ENCODE results near the gene ABHD18.

DNA sequence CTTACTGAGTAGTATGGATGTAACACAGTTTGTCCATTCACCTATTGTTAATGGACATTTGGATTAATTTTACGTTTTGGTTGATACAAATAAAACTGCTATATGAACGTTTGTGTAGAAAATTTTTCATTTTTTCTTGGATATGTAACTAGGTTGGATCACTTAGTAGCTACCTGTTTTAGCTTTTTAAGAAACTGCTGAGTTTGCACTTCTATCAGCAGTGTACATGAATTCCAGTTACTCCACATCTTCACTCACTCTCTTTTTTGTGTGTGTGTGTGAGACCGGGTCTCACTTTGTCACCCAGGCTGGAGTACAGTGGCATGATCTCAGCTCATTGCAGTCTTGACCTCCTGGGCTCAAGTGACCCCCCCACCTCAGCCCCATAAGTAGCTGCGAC is 111.3 kb downstream of the ABHD18 start:
- TF ChIP-seq, protein P1, sequence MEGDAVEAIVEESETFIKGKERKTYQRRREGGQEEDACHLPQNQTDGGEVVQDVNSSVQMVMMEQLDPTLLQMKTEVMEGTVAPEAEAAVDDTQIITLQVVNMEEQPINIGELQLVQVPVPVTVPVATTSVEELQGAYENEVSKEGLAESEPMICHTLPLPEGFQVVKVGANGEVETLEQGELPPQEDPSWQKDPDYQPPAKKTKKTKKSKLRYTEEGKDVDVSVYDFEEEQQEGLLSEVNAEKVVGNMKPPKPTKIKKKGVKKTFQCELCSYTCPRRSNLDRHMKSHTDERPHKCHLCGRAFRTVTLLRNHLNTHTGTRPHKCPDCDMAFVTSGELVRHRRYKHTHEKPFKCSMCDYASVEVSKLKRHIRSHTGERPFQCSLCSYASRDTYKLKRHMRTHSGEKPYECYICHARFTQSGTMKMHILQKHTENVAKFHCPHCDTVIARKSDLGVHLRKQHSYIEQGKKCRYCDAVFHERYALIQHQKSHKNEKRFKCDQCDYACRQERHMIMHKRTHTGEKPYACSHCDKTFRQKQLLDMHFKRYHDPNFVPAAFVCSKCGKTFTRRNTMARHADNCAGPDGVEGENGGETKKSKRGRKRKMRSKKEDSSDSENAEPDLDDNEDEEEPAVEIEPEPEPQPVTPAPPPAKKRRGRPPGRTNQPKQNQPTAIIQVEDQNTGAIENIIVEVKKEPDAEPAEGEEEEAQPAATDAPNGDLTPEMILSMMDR (IDR thresholded peaks at IDR 0.05): no peak
- no peak for TF ChIP-seq POLR2A (IDR thresholded peaks at IDR 0.05)
- TF ChIP-seq POLR2AphosphoS5 (IDR thresholded peaks at IDR 0.05): no peak
